ENCODE measurements around the gene B4GALT1. TPM values are rescaled to one million over a fixed set of nuclear protein-coding genes. Genes with fewer than 3 reads are reported as not detected.

B4GALT1 gene
- total RNA-seq, 2 experiments from 2014 or later, result 12.8 to 38.7 TPM

- H2AFZ ChIP-seq (ENCODE audit: low read length), result no peak overlapping the region
- no peaks in the 10 kb centered on the region for H4K20me1 ChIP-seq (ENCODE audit: insufficient read depth, low read length)
- H3K79me2 ChIP-seq (ENCODE audit: insufficient read depth, low read depth, low read length), result no peaks in the 10 kb centered on the region
- no peaks in the 10 kb centered on the region for H3K36me3 ChIP-seq (ENCODE audit: insufficient read depth, low read length)
- no peak overlapping the region for H3K4me3 ChIP-seq (ENCODE audit: low read depth, low read length, poor library complexity, severe bottlenecking)
- H3K27ac ChIP-seq (ENCODE audit: low read depth, low read length, poor library complexity, severe bottlenecking), result no peak overlapping the region
- H3K4me1 ChIP-seq (ENCODE audit: insufficient read depth, low read length, poor library complexity, severe bottlenecking), result peaks cover 19% of the 10 kb centered on the region
- CTCF ChIA-PET (ENCODE audit: unreplicated experiment), result no interaction called here
- BruUV-seq (replicated peaks), result no TSS peak
- H3K9me2 ChIP-seq (ENCODE audit: insufficient read depth, low read length), result no peaks in the 10 kb centered on the region
- TF ChIP-seq CTCF (conservative IDR thresholded peaks at IDR 0.05; ENCODE audit: low read length), result no peak
- intact Hi-C loops (cut with micrococcal nuclease; ENCODE audit: unreplicated experiment), result no loop called here
- DNase-seq (ENCODE audit: low spot score), result no peak
- no peak overlapping the region for H3K4me2 ChIP-seq (ENCODE audit: low read length)
- no peaks in the 10 kb centered on the region for H3K9me3 ChIP-seq (ENCODE audit: low read length)
- POLR2A ChIA-PET, result interaction anchor here (0.8 kb wide), 1 partner anchor 144 kb away, joined by 3 read pairs; no protein-coding TSS in a partner anchor
Observed at GRCh38 chr9:33082128-33082527, 85.0 kb downstream of the B4GALT1 start.

DNA sequence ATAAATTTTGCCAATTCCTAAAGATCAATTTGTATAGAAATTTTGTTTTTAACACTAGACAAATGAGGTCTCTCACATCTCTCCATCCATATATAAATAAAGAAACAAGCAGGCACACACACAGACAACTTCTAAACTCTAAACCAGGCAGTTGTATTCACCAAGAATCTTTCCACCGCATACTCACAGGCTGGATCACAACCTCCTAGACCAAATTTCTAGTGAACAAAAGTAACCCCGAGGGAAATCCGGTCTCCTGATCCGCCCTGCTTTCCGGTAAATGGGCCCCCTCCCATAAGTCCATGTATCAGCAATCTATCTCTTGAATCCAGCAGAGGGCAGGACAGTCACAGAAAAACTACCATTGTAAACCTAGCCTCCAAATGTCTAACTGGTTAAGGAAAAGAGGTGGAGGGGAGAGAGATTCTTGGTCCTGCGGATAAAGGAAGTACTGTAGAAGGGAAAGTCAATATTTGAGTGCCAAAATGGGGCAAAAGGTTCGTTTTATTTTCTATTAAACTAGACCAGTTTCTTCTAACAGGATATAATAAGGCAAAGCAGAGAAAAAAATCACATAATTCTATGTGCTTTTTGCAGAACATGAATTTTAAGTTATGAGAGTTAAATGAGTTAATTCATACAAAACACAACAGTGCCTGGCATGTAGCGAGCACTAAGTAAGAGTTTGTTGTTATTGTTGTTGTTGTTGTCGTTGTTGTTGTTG, 85.8 kb downstream of the B4GALT1 start:
- no peak overlapping the region for H3K27ac ChIP-seq (ENCODE audit: low read depth, low read length, poor library complexity, severe bottlenecking)
- H3K79me2 ChIP-seq (ENCODE audit: insufficient read depth, low read depth, low read length), result peaks cover 2% of the 10 kb centered on the region
- H3K4me2 ChIP-seq (ENCODE audit: low read length), result peak overlapping the region; percentile 60
- peaks cover 23% of the 10 kb centered on the region for H3K4me1 ChIP-seq (ENCODE audit: insufficient read depth, low read length, poor library complexity, severe bottlenecking)
- CTCF ChIA-PET (ENCODE audit: unreplicated experiment), result interaction anchor here (1.0 kb wide), 1 partner anchor 145 kb away, joined by 5 read pairs; no protein-coding TSS in a partner anchor
- DNase-seq (ENCODE audit: low spot score), result peak; percentile 86
- intact Hi-C loops (cut with micrococcal nuclease; ENCODE audit: unreplicated experiment), result loop anchor here (1.0 kb wide), 3 partner anchors 84 to 144 kb away; no protein-coding TSS in a partner anchor
- H3K9me3 ChIP-seq (ENCODE audit: low read length), result no peaks in the 10 kb centered on the region
- H3K4me3 ChIP-seq (ENCODE audit: low read depth, low read length, poor library complexity, severe bottlenecking), result peak overlapping the region; percentile 41
- POLR2A ChIA-PET, result interaction anchor here (0.6 kb wide), 1 partner anchor 10 kb away, joined by 3 read pairs; no protein-coding TSS in a partner anchor
- H3K36me3 ChIP-seq (ENCODE audit: insufficient read depth, low read length), result no peaks in the 10 kb centered on the region
- H2AFZ ChIP-seq (ENCODE audit: low read length), result peak overlapping the region; percentile 83
- TF ChIP-seq EZH2phosphoT487 (IDR thresholded peaks at IDR 0.05; ENCODE audit: borderline replicate concordance, low read depth, low read length) (no peak), CTCF (conservative IDR thresholded peaks at IDR 0.05; ENCODE audit: low read length) (peak; percentile 97)
- no TSS peak for BruUV-seq (replicated peaks)
- H4K20me1 ChIP-seq (ENCODE audit: insufficient read depth, low read length), result no peaks in the 10 kb centered on the region
- H3K9me2 ChIP-seq (ENCODE audit: insufficient read depth, low read length), result no peaks in the 10 kb centered on the region

DNA sequence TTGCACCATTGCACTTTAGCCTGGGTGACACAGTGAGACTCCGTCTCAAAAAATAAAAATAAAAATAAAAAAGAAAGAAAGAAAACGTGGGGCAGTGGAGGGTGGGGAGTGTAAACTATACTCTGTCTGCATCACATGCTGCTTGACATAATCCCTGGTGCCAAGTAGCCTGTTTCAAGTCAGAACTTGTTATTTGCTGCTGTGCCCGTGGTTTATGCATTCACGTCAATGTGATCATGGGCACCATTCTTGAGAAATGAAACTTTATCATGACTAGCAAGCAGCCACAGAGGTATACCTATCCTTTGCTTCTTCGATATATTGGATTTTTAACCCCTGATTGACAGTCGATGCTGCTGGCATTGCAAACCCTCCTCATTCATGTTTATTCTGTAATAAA, 86.6 kb downstream of the B4GALT1 start:
- H3K79me2 ChIP-seq (ENCODE audit: insufficient read depth, low read depth, low read length), result peaks cover 10% of the 10 kb centered on the region
- TF ChIP-seq EZH2phosphoT487 (IDR thresholded peaks at IDR 0.05; ENCODE audit: borderline replicate concordance, low read depth, low read length) (no peak), CTCF (conservative IDR thresholded peaks at IDR 0.05; ENCODE audit: low read length) (no peak)
- no peaks in the 10 kb centered on the region for H3K36me3 ChIP-seq (ENCODE audit: insufficient read depth, low read length)
- peaks cover 27% of the 10 kb centered on the region for H3K4me1 ChIP-seq (ENCODE audit: insufficient read depth, low read length, poor library complexity, severe bottlenecking)
- peak overlapping the region; percentile 41 for H3K4me3 ChIP-seq (ENCODE audit: low read depth, low read length, poor library complexity, severe bottlenecking)
- no peaks in the 10 kb centered on the region for H3K9me2 ChIP-seq (ENCODE audit: insufficient read depth, low read length)
- H3K4me2 ChIP-seq (ENCODE audit: low read length), result peak overlapping the region; percentile 60
- H3K9me3 ChIP-seq (ENCODE audit: low read length), result no peaks in the 10 kb centered on the region
- no TSS peak for BruUV-seq (replicated peaks)
- POLR2A ChIA-PET, result no interaction called here
- intact Hi-C loops (cut with micrococcal nuclease; ENCODE audit: unreplicated experiment), result no loop called here
- CTCF ChIA-PET (ENCODE audit: unreplicated experiment), result interaction anchor here (0.6 to 1.0 kb wide), 2 partner anchors 44 to 146 kb away, joined by 3 to 5 read pairs; no protein-coding TSS in a partner anchor
- no peak overlapping the region for H3K27ac ChIP-seq (ENCODE audit: low read depth, low read length, poor library complexity, severe bottlenecking)
- no peak for DNase-seq (ENCODE audit: low spot score)
- peak overlapping the region; percentile 83; the same call in 1 of the 2 replicates for H2AFZ ChIP-seq (ENCODE audit: low read length)
- no peaks in the 10 kb centered on the region for H4K20me1 ChIP-seq (ENCODE audit: insufficient read depth, low read length)

Measured in OCI-LY7 (cell line).